Activated T-cell treated with anti-CD3 and anti-CD28 coated beads, Interleukin-2, amount 50 U/mL, for 4 hours (primary cell): ENCODE results near the gene POGK. TPM values are rescaled to one million over a fixed set of nuclear protein-coding genes. Genes with fewer than 3 reads are reported as not detected.

Source experiments
- ATAC-seq, 2 donors: fragments of 200-7000 bp; cut with Tn5 transposase; one replicate each; pipeline ENCODE4 v1.10.0; 2021
- DNase-seq: peaks from one replicate; pipeline ENCODE4 v3.0.0-alpha.2; 2020
- H3K27me3 Mint-ChIP-seq: one replicate; pipeline ENCODE4 v1.8.0; 2021; ENCODE audit warnings: low read depth, mixed read lengths
- H3K36me3 Mint-ChIP-seq: one replicate; pipeline ENCODE4 v1.8.0; 2022; ENCODE audit warnings: mixed read lengths; ENCODE audit not compliant: insufficient read depth
- H3K4me1 Mint-ChIP-seq: one replicate; pipeline ENCODE4 v1.8.0; 2021; ENCODE audit warnings: low read depth, mixed read lengths
- H3K4me3 Mint-ChIP-seq: one replicate; pipeline ENCODE4 v1.8.0; 2021; ENCODE audit warnings: mild to moderate bottlenecking, moderate library complexity, mixed read lengths
- H3K9me3 Mint-ChIP-seq: one replicate; pipeline ENCODE4 v1.8.0; 2021; ENCODE audit warnings: mixed read lengths
- total RNA-seq, 3 donors: library from RNA; stranded (reverse); gene quantifications; one replicate each; pipeline ENCODE4 v1.2.1, GENCODE V29; 2021

The POGK gene
- total RNA-seq, 3 donors from 2014 or later, result 71.7 to 74.6 (median 71.8) TPM

DNA sequence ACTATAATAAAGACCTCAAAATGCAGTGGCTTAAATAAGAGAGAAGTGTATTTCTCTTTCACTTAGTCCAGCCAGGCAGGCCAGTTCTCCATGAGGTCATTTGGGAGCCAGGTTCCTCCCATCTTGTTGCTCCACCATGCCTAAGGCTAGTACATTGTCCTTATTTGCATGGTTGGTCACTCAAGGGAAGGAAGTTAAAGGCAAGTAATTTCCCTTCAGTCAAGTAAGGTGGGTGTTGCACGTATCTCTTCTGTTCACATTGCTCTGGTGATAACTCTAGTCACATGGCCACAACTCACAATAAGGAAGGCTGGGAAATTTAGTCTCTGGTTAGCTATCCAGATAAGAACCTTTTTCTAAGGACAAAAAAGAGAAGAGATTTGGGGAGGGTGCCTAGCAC, 64.0 kb downstream of the POGK start:
- DNase-seq, result no peak
- Mint-ChIP-seq H3K4me3 (no peak overlapping the region), H3K27me3 (no peaks in the 10 kb centered on the region), H3K36me3 (no peaks in the 10 kb centered on the region), H3K4me1 (no peaks in the 10 kb centered on the region), H3K9me3 (peaks cover 2% of the 10 kb centered on the region)
- no peak for ATAC-seq

DNA sequence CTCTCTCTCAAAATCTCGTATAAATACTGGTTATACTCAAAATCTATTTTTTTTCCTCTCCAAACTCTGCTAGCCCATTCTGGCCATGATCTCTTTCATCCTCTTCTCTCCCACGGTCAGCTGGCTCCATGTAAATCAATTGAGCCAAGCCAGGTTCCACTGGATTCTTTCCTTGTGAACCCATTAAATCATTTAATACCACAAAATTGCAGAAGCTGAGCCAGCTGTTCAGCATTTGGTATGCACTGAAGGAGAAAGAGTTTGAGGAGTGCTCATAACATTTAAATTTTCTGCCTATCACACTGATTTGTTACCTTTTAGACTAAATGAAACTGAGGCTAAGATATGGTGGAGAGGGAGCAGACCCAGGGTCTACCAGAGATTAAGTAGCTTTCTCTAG, 65.9 kb downstream of the POGK start:
- no peaks in the 10 kb centered on the region for H3K36me3 Mint-ChIP-seq
- no peaks in the 10 kb centered on the region for H3K27me3 Mint-ChIP-seq
- no peaks in the 10 kb centered on the region for H3K9me3 Mint-ChIP-seq
- H3K4me3 Mint-ChIP-seq, result no peak overlapping the region
- DNase-seq, result no peak
- H3K4me1 Mint-ChIP-seq, result no peaks in the 10 kb centered on the region
- no peak for ATAC-seq

DNA sequence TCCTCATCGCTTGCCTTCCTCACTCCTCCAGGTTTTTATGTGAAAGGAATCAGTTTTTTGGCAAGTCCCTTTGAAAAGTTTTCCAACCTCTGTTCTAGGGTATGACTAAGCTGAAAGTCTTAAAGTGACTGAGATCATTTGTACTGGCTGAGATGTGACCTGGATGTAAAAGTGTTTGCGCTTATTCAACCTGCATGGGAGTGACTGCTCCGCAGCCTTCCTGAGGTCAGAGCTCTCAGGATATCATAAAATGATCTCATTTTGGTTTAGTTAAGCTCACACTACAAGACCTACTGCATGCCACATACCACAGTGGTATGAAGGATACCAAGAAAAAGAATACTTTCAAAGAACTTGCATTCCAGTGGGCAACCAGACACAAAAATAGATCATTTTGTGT, 66.6 kb downstream of the POGK start:
- H3K36me3 Mint-ChIP-seq, result no peaks in the 10 kb centered on the region
- H3K9me3 Mint-ChIP-seq, result no peaks in the 10 kb centered on the region
- DNase-seq (no peak), ATAC-seq (peak; percentile 10 to 11)
- no peak overlapping the region for H3K4me3 Mint-ChIP-seq
- no peaks in the 10 kb centered on the region for H3K27me3 Mint-ChIP-seq
- H3K4me1 Mint-ChIP-seq, result peaks cover 5% of the 10 kb centered on the region

Other genes with a start within 250 kb of the POGK start
- 10 to 100 TPM; 19.3 to 20.2 (median 19.7) TPM for gene TADA1, start 36.8 kb downstream of the POGK start, total RNA-seq
- 1 to 10 TPM; 3.8 to 6.2 (median 4.8) TPM for gene ILDR2, start 136.1 kb downstream of the POGK start, total RNA-seq
- under 1 TPM in 1 of 3 donors, not detected in 2; 0.18 TPM for gene MAEL, start 149.8 kb downstream of the POGK start, total RNA-seq